ENCODE results near the gene FGF10.

- TF ChIP-seq CTCF (IDR thresholded peaks at IDR 0.05) (no peak), POLR2A (IDR thresholded peaks at IDR 0.05) (no peak)
Observed at GRCh38 chr5:44377057-44377456, 12.2 kb downstream of the FGF10 start.
